Effector memory CD8-positive, alpha-beta T cell (primary cell): ENCODE results near the gene ANKRD10.
A peak's percentile ranks its signal among the peaks of the same experiment; 100 is the strongest.

Experiments
- ATAC-seq: fragments of 150-1000 bp; cut with Tn5 transposase; replicated peaks from 2 replicates; pipeline ENCODE4 v1.10.0; 2021; ENCODE audit warnings: mild to moderate bottlenecking, moderate library complexity
- DNase-seq, 3 experiments: peaks; one replicate each; pipeline ENCODE4 v3.0.0; 2021
- H3K27ac Mint-ChIP-seq, 2 donors: one replicate each; pipeline ENCODE4 v1.8.0; 2022; ENCODE audit warnings: mild to moderate bottlenecking in 2 of 2, mixed read lengths in 2 of 2, moderate library complexity in 2 of 2
- H3K27me3 Mint-ChIP-seq, 2 donors: one replicate each; pipeline ENCODE4 v1.8.0; 2022; ENCODE audit warnings: mixed read lengths in 2 of 2
- H3K36me3 Mint-ChIP-seq: one replicate; pipeline ENCODE4 v1.8.0; 2022; ENCODE audit warnings: mild to moderate bottlenecking, moderate library complexity, mixed read lengths; ENCODE audit not compliant: insufficient read depth
- H3K4me1 Mint-ChIP-seq, 2 donors: one replicate each; pipeline ENCODE4 v1.8.0; 2022; ENCODE audit warnings: low read depth in 2 of 2, mixed read lengths in 2 of 2
- H3K4me3 Mint-ChIP-seq, 2 donors: one replicate each; pipeline ENCODE4 v1.8.0; 2022; ENCODE audit warnings: mild to moderate bottlenecking in 2 of 2, mixed read lengths in 2 of 2, moderate library complexity in 2 of 2
- H3K9me3 Mint-ChIP-seq, 2 donors: one replicate each; pipeline ENCODE4 v1.8.0; 2022; ENCODE audit warnings: mixed read lengths in 2 of 2

ANKRD10 gene

GRCh38 chr13:110882972-110883371 lies 31.9 kb downstream of the ANKRD10 start:
- no peak for ATAC-seq
- Mint-ChIP-seq H3K4me3 (no peak overlapping the region), H3K27ac (no peak overlapping the region)

DNA sequence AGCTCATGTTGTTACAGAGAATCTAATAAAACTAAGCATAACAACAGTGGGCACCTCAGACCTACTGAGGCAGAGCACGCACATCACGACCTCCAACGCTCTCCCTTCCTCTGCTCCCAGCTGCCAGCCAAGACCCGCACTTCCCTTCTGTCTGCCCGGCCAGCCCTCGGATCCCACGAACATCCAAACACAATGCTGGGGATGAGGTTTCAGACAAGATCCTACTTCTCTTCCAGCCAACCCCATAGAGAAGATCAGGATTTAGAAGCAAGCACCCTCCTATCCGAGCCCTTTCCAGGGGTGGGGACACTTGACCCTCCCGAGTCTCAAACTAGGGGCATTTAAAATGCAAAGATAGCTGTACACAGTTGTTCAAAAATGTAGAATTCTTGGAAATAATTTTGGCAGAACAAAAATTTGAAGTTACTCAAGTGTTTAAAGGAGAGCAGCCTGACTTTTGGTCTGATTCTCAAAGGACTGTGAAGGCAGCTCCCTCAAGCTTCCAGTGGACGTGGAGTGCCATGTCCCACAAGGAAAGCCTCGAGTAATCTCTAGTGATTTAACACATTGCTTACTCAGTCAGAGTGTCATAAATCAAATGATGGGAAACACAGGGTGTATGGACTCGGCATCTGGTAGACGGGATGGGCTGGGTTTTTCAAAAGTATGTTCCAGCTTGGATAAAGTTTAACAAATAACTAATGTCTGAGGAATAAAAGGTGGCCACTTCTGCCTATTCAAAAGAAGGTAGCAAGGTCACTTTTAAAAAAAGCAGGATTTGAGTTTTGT lies 32.8 kb downstream of the ANKRD10 start:
- peaks cover 3 to 4% of the 10 kb centered on the region in 2 donors for H3K4me1 Mint-ChIP-seq
- no peak overlapping the region for H3K4me3 Mint-ChIP-seq
- DNase-seq (no peak), ATAC-seq (no peak)
- H3K27ac Mint-ChIP-seq: no peak overlapping the region
- H3K9me3 Mint-ChIP-seq: no peaks in the 10 kb centered on the region
- no peaks in the 10 kb centered on the region for H3K27me3 Mint-ChIP-seq
- peaks cover 8% of the 10 kb centered on the region for H3K36me3 Mint-ChIP-seq

More at GRCh38 chr13:110882972-110883371, 31.9 kb downstream of the ANKRD10 start:
- peaks cover 3 to 4% of the 10 kb centered on the region in 2 donors for H3K4me1 Mint-ChIP-seq
- peaks cover 8% of the 10 kb centered on the region for H3K36me3 Mint-ChIP-seq
- no peak for DNase-seq
- H3K9me3 Mint-ChIP-seq: no peaks in the 10 kb centered on the region
- no peaks in the 10 kb centered on the region for H3K27me3 Mint-ChIP-seq

DNA sequence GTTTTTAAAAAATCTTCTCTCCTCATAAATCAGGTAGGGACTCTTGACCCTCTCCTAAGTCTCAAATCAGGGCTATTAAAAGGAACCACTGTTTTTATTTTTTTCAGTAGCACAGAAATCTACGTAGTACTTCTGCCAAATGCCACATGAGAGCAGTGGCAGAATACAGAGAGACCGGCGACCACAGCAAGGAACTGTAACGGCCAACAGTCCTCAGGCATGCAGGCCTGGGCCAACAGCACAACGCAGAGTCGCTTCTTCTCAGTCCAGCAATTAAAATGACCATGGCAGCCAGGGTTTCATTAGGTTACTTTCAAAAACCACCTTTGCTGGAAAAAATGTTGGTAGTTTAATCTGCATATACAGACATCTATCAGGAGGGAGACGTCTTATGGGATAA lies 34.2 kb downstream of the ANKRD10 start:
- no peaks in the 10 kb centered on the region for H3K9me3 Mint-ChIP-seq
- H3K27ac Mint-ChIP-seq: no peak overlapping the region
- ATAC-seq (no peak), DNase-seq (no peak)
- H3K27me3 Mint-ChIP-seq: no peaks in the 10 kb centered on the region
- H3K4me1 Mint-ChIP-seq: peaks cover 0 to under 1% of the 10 kb centered on the region in 2 donors
- H3K36me3 Mint-ChIP-seq: peaks cover 8% of the 10 kb centered on the region
- no peak overlapping the region for H3K4me3 Mint-ChIP-seq

GRCh38 chr13:110879482-110879881 lies 35.4 kb downstream of the ANKRD10 start:
- no peak for ATAC-seq
- H3K36me3 Mint-ChIP-seq: peaks cover 4% of the 10 kb centered on the region
- H3K27ac Mint-ChIP-seq: no peak overlapping the region
- peaks cover 5 to 7% of the 10 kb centered on the region in 2 donors for H3K4me1 Mint-ChIP-seq
- DNase-seq: no peak
- peaks cover 0 to 5% of the 10 kb centered on the region in 2 donors for H3K27me3 Mint-ChIP-seq
- H3K4me3 Mint-ChIP-seq: no peak overlapping the region
- no peaks in the 10 kb centered on the region for H3K9me3 Mint-ChIP-seq

- ATAC-seq (no peak), DNase-seq (no peak)
- no peak overlapping the region for H3K27ac Mint-ChIP-seq
- no peak overlapping the region for H3K4me3 Mint-ChIP-seq
- H3K27me3 Mint-ChIP-seq: peaks cover 0 to 5% of the 10 kb centered on the region in 2 donors
- peaks cover 5 to 7% of the 10 kb centered on the region in 2 donors for H3K4me1 Mint-ChIP-seq
- H3K36me3 Mint-ChIP-seq: peaks cover 4% of the 10 kb centered on the region
- no peaks in the 10 kb centered on the region for H3K9me3 Mint-ChIP-seq
Observed at GRCh38 chr13:110877737-110878258, 37.1 kb downstream of the ANKRD10 start.

- peaks cover 5 to 7% of the 10 kb centered on the region in 2 donors for H3K4me1 Mint-ChIP-seq
- no peak overlapping the region for H3K4me3 Mint-ChIP-seq
- H3K9me3 Mint-ChIP-seq: no peaks in the 10 kb centered on the region
- DNase-seq (no peak), ATAC-seq (no peak)
- H3K27me3 Mint-ChIP-seq: peaks cover 0 to 5% of the 10 kb centered on the region in 2 donors
- H3K27ac Mint-ChIP-seq: no peak overlapping the region
- peaks cover 4% of the 10 kb centered on the region for H3K36me3 Mint-ChIP-seq
Observed at GRCh38 chr13:110876609-110877008, 38.3 kb downstream of the ANKRD10 start.

- DNase-seq: no peak
- peaks cover 5 to 7% of the 10 kb centered on the region in 2 donors for H3K4me1 Mint-ChIP-seq
- H3K36me3 Mint-ChIP-seq: peaks cover 4% of the 10 kb centered on the region
- peaks cover 12 to 19% of the 10 kb centered on the region in 2 donors for H3K27me3 Mint-ChIP-seq
- H3K4me3 Mint-ChIP-seq: peak overlapping the region; percentile 72 to 79
- no peak for ATAC-seq
- H3K27ac Mint-ChIP-seq: no peak overlapping the region
- no peaks in the 10 kb centered on the region for H3K9me3 Mint-ChIP-seq
Observed at GRCh38 chr13:110875241-110875640, 39.6 kb downstream of the ANKRD10 start.

- H3K4me3 Mint-ChIP-seq: peak overlapping the region; percentile 72 to 79
- peaks cover 19 to 23% of the 10 kb centered on the region in 2 donors for H3K27me3 Mint-ChIP-seq
- peaks cover 10% of the 10 kb centered on the region in 2 donors for H3K4me1 Mint-ChIP-seq
- peak overlapping the region in 1 of 2 donors; percentile 26 for H3K27ac Mint-ChIP-seq
- H3K9me3 Mint-ChIP-seq: no peaks in the 10 kb centered on the region
- DNase-seq (no peak), ATAC-seq (peak; percentile 40)
- peaks cover 4% of the 10 kb centered on the region for H3K36me3 Mint-ChIP-seq
Observed at GRCh38 chr13:110874508-110874960, 40.3 kb downstream of the ANKRD10 start.

DNA sequence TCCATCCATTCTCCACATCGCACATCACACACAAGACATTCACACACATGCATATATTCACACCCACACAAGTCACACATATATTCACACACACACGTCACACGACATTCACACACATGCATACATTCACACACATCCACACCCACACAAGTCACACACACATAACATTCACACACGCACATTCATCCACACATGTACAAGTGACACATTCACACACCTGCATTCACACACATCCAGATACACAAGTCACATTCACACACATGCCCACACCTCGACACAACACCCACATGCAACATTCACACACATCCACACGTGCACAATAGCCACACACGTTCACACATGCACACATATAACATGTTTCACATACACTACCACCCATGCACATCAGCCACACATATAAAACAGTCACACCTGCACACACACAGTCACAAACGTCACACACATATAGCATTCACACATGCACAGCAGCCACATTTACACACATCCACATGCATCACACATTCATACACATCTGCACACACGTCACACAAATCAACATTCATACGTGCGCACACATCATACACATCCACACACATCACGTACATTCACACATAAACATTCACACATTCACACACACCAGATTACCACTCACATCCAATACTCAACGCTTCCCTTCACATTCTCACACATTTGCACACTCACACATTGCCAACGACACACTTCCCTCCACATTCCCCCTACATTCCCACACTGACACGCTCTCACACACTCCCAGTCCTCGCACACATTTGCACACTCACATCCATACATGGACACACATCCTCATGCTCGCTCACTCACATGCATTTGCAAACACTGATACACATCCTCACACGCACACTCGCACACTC lies 41.0 kb downstream of the ANKRD10 start:
- Mint-ChIP-seq H3K4me3 (no peak overlapping the region), H3K36me3 (peaks cover 4% of the 10 kb centered on the region), H3K4me1 (peaks cover 11% of the 10 kb centered on the region in 2 donors), H3K27ac (no peak overlapping the region), H3K9me3 (no peaks in the 10 kb centered on the region), H3K27me3 (peaks cover 26 to 29% of the 10 kb centered on the region in 2 donors)
- DNase-seq (no peak), ATAC-seq (no peak)

DNA sequence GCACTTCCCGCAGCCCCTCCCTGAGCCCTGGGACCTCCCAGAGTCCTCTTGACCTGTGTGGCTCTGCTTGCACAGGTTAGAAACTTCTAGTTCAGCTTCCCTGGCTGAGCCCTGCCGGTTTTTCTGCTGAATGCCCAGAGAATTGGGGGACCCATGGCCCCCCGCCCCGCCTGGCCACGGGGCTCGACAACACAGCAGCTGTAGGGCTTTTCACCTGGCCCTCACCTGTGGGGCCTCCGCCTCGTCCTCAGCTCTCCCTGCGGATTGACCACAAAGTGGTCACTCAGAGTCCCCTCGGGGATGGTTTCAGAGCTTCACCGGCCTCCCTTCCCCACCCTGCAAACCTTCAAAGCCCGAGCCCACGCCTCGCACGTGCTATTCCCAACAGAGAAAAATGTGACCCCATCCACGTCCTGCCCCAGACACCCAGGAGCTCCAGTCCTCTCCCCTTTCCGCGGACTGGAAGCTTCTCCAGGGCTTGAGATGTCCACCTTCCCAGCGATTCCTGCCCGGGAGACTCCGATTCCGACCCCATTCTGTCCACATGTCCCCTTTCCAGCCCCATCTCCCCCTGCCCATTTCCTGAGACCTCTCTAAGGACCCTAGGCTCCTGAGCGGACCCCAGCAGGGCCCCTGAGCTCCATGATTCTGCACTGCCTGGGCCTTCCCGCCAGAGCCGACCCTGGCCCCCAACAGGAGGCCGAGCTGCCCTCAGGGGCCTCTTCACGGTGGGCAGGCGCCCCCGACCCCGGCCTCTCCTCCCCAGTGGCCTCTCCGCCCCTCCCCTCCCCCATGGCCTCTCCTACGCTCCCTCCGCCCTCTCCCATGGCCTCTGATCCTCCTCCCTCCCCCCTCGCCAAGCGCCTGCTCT lies 41.9 kb downstream of the ANKRD10 start:
- DNase-seq (no peak), ATAC-seq (no peak)
- H3K4me1 Mint-ChIP-seq: peaks cover 11% of the 10 kb centered on the region in 2 donors
- no peak overlapping the region for H3K27ac Mint-ChIP-seq
- peaks cover under 1% of the 10 kb centered on the region for H3K36me3 Mint-ChIP-seq
- H3K27me3 Mint-ChIP-seq: peaks cover 34 to 37% of the 10 kb centered on the region in 2 donors
- no peak overlapping the region for H3K4me3 Mint-ChIP-seq
- no peaks in the 10 kb centered on the region for H3K9me3 Mint-ChIP-seq

DNA sequence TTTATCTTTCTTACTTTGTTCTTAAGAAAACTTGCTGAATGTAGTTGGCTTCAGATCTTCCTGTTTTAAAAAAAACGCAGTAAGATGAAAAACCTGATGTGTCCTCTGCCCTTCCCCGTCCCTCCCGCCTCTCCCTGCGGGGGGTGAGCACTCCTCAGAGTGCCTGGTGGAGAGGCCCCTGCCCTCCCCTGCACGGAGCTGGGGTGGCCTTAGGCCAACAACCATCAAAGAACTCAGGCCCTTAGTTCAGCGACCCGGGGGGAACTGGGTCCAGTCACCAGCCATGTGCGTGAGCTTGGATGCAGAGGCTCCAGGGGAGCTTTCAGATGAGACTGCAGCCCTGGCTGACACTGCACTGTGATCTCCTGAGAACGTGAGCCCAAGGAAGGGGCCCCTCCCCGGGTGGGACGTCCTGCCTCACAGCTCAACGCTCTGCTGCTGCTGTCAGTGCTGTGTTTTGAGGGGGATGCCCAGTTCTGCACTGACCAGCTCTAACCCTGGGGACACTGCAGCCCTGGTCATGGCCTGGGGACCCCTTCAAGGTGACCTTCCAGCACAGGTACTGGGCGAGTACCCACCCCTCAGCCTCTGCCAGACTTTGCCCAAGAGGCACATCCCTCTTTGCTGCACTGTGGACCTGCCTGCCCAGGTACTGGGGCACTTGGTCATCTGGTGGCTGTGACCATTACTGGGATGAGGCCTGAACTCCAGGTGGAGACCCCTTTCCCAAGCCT lies 42.7 kb downstream of the ANKRD10 start:
- H3K27me3 Mint-ChIP-seq: peaks cover 42 to 45% of the 10 kb centered on the region in 2 donors
- ATAC-seq (no peak), DNase-seq (no peak)
- peaks cover 11% of the 10 kb centered on the region in 2 donors for H3K4me1 Mint-ChIP-seq
- H3K9me3 Mint-ChIP-seq: no peaks in the 10 kb centered on the region
- no peak overlapping the region for H3K27ac Mint-ChIP-seq
- H3K36me3 Mint-ChIP-seq: no peaks in the 10 kb centered on the region
- H3K4me3 Mint-ChIP-seq: no peak overlapping the region
